ENCODE data around the gene KANK4.

KANK4 gene

GRCh38 chr1:62314454-62315350 is 4.5 kb downstream of the KANK4 start:
- H3K4me1 Mint-ChIP-seq = peaks cover 66% of the 10 kb centered on the region
- H3K27ac Mint-ChIP-seq = peak overlapping the region; percentile 81
- H3K9me3 Mint-ChIP-seq = peaks cover 2% of the 10 kb centered on the region
- no peak overlapping the region for H3K4me3 Mint-ChIP-seq
- peaks cover 80% of the 10 kb centered on the region for H3K27me3 Mint-ChIP-seq (ENCODE audit: low read depth, poor library complexity)
- TF ChIP-seq CTCF (IDR thresholded peaks at IDR 0.05) = no peak
- no peak for DNase-seq
- no peaks in the 10 kb centered on the region for H3K36me3 Mint-ChIP-seq (ENCODE audit: low read depth)

- Mint-ChIP-seq H3K27me3 (ENCODE audit: low read depth, poor library complexity) (peaks cover 79% of the 10 kb centered on the region), H3K4me1 (peaks cover 78% of the 10 kb centered on the region), H3K36me3 (ENCODE audit: low read depth) (no peaks in the 10 kb centered on the region), H3K9me3 (no peaks in the 10 kb centered on the region), H3K27ac (no peak overlapping the region), H3K4me3 (no peak overlapping the region)
- TF ChIP-seq CTCF (IDR thresholded peaks at IDR 0.05) = no peak
- no peak for DNase-seq
Measured at GRCh38 chr1:62312698-62313097, 6.5 kb downstream of the KANK4 start.

GRCh38 chr1:62311473-62311943 is 7.7 kb downstream of the KANK4 start:
- DNase-seq = peak; percentile 31
- peak overlapping the region; percentile 14 for H3K4me3 Mint-ChIP-seq
- peak overlapping the region; percentile 29 for H3K27ac Mint-ChIP-seq
- H3K4me1 Mint-ChIP-seq = peaks cover 80% of the 10 kb centered on the region
- peaks cover 73% of the 10 kb centered on the region for H3K27me3 Mint-ChIP-seq (ENCODE audit: low read depth, poor library complexity)
- H3K36me3 Mint-ChIP-seq (ENCODE audit: low read depth) = no peaks in the 10 kb centered on the region
- no peaks in the 10 kb centered on the region for H3K9me3 Mint-ChIP-seq
- TF ChIP-seq CTCF (IDR thresholded peaks at IDR 0.05) = no peak

- no peaks in the 10 kb centered on the region for H3K9me3 Mint-ChIP-seq
- no peaks in the 10 kb centered on the region for H3K36me3 Mint-ChIP-seq (ENCODE audit: low read depth)
- TF ChIP-seq CTCF (IDR thresholded peaks at IDR 0.05) = no peak
- H3K27me3 Mint-ChIP-seq (ENCODE audit: low read depth, poor library complexity) = peaks cover 71% of the 10 kb centered on the region
- no peak for DNase-seq
- no peak overlapping the region for H3K4me3 Mint-ChIP-seq
- H3K27ac Mint-ChIP-seq = no peak overlapping the region
- peaks cover 74% of the 10 kb centered on the region for H3K4me1 Mint-ChIP-seq
Measured at GRCh38 chr1:62309906-62310305, 9.3 kb downstream of the KANK4 start.

GRCh38 chr1:62308606-62309005 is 10.6 kb downstream of the KANK4 start:
- H3K27me3 Mint-ChIP-seq (ENCODE audit: low read depth, poor library complexity) = peaks cover 67% of the 10 kb centered on the region
- peaks cover 69% of the 10 kb centered on the region for H3K4me1 Mint-ChIP-seq
- H3K9me3 Mint-ChIP-seq = no peaks in the 10 kb centered on the region
- H3K36me3 Mint-ChIP-seq (ENCODE audit: low read depth) = no peaks in the 10 kb centered on the region
- no peak overlapping the region for H3K27ac Mint-ChIP-seq
- DNase-seq = no peak
- TF ChIP-seq CTCF (IDR thresholded peaks at IDR 0.05) = no peak
- no peak overlapping the region for H3K4me3 Mint-ChIP-seq
